ENCODE measurements around the gene PKD2L1. TPM values are rescaled to one million over a fixed set of nuclear protein-coding genes. Genes with fewer than 3 reads are reported as not detected.
"Not testable (repeated sequence)": the region's sequence is repeated elsewhere in the genome, so short reads cannot be mapped to it uniquely, and the experiment has no call there.

PKD2L1 gene
- 0.62 TPM for total RNA-seq

DNA sequence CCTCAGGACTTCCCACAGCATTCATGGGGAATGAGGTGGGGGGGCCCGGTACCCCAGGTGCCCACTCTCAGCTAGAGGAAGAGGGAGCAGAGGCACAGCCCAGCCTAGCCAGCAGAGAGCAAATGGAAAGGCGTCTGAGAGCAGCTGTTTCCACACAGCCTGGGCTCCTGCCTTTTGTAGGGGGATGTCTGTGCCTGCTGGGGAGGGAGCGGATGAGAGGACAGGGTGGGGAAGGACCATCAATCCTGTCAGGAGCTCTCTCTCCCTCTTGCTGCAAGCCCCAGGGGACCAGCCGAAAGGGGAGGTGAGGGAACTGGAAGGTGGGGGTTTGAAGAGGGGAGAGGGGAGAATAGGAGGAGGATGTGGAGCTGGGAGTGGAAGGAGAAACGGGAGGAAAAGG, at the start of gene PKD2L1:
TSS of gene PKD2L1 (minus strand) at position 150 of the 400 bp plus-strand sequence. CDS start at position 25, 125 bp downstream.
- no peak for DNase-seq

DNA sequence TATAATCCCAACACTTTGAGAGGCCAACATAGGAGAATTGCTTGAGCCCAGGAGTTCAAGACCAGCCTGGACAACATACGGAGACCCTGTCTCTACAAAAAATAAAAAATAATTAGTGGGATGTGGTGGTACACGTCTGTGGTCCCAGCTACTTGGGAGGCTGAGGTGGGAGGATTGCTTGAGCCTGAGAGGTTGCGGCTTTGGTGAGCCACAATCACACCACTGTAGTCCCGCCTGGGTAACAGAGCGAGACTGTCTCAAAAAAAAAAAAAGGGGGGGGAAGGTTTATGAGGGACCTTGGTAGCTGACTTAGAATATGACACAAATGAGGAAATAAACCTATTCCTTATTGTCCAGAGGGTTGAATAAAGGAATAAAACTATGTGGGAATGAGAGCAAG, 47.8 kb upstream of the PKD2L1 start:
- no peak for DNase-seq

DNA sequence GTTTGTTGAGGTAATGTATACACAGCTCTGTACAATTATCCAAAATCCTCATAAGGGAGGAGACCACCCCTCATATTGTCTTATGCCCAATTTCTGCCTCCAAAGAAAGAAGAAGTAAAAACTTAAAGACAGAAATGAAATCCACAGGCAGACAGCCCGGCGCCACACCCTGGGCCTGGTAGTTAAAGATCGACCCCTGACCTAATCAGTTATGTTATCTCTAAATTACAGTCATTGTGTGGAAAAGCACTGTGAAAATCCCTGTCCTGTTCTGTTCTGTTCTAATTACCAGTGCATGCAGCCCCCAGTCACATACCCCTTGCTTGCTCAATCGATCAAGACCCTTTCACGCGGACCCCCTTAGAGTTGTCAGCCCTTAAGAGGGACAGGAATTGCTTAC, 46.6 kb upstream of the PKD2L1 start:
- not testable (repeated sequence) for DNase-seq

DNA sequence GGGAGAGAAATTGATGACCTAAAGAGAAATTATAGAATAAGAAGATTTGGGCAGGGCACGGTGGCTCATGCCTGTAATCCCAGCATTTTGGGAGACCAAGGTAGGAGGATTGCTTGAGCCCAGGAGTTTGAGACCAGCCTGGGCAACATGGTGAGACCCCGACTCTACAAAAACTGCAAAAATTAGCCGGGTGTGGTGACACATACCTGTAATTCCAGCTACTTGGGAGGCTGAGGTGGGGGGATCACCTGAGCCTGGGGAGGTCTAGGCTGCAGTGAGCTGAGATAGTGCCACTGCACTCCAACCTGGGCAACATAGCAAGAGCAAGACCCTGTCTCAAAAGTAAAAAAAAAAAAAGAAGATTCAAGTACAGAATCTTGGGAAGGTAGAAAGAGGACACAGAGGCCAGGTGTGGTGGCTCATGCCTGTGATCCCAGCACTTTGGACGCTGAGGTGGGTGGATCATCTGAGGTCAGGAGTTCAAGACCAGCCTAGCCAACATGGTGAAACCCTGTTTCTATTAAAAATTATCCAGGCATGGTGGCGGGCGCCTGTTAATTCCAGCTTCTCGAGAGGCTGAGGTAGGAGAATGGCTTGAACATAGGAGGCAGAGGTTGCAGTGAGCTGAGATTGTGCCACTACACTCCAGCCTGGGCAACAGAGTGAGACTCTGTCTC, 44.8 kb upstream of the PKD2L1 start:
- DNase-seq: not testable (repeated sequence)

DNA sequence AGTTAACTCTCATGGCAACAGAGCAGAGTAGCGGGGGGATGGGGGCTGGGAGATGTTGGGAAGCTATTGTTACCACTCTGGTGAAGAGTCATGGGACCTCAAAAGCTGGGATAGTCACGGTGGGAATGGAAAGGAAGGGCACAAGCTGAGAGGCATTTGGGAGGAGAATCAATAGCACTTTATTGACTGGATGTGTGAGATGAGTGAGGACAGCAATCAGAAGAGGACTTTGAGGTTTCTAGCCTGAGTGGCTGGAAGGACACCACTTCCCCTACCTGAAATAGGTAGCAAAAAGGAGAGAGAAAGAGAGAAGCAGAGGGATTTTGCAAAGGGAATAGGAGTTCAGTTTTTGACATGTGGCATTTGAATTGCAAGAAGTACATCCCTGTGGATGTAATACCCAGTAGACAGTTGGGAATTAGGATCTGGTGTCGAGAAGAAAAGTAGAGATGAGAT, 44.2 kb upstream of the PKD2L1 start:
- DNase-seq: no peak

DNA sequence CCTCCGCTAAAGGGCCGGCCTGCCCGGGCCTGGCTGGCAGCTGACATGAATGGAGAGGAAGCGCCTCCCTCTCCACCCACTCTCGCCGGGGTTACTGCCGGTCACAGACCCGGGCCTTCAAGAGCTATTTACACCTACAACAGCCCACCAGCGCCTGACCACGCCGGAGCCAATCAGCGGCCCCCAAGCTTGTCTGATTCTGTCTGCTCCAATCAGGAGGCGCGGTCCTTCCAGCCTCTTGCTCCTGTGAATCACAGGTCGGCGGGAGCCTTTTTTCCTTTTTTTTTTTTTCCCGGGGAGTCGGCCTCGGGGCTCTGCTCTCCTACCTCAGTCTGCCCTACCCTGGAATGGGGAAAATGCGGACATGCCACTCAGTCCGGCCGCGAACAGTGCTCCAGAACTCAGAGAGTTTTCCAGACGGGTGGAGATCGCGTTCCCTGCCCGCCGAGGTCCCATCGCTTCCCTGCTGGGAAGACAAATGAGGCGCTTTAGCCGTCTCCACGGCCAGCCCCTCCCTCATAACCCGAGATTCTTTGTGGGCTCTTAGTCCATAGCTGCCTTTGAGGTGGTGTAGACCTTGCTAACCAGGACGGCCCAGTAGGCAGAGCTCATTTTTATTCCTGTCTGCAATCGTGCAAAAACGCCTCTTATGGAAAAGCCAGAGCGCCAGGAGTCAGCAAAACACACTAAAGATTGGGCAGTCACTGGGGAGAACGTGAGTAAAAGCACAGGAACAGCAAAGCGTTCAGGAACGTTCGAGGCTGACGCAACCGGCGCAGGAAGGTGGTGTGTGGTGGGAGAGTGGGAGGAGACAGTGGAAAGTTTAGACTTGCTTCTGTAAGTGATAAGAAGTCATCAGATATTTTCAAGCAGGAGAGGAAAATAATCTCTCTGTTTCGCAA, 43.5 kb upstream of the PKD2L1 start:
- DNase-seq: peak; percentile 95

DNA sequence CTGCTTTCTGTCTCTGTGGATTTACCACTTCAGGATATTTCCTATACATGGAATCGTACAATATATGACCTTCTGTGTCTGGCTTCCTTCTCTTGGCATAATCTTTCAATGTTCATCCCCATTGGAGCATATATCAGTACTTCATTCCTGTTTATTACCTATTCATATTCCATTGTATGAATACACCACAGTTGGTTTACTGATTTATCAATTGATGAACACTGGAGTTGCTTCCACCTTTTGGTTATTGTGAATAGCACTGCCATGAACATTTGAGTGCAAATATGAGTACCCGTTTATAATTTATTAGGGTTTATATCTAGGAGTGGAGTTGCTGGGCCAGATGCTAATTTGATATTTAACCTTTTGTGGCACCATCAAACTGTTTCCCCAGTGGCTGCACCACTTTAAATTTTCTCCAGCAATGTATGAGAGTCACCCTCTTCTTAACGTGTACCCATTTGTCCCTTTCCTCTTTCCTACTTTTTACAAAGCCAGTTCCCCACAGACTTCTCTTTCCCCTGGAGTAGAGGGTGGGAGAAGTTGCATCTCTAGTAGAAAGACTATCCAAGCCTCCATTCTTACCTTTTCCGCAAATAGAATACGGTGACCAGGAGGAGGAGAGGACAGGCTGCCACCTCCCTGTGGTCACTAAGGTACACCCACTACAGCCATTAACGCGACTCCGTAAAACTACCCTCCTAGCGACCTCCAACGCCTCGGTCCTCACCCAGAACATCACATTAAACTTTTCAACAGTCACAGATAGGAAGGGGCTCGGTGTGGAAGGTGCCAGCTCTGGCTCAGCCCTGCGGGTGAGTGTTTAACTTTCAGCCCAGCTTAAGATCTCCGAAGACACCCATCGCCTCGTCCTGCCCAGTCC, 42.6 kb upstream of the PKD2L1 start:
- DNase-seq: no peak

DNA sequence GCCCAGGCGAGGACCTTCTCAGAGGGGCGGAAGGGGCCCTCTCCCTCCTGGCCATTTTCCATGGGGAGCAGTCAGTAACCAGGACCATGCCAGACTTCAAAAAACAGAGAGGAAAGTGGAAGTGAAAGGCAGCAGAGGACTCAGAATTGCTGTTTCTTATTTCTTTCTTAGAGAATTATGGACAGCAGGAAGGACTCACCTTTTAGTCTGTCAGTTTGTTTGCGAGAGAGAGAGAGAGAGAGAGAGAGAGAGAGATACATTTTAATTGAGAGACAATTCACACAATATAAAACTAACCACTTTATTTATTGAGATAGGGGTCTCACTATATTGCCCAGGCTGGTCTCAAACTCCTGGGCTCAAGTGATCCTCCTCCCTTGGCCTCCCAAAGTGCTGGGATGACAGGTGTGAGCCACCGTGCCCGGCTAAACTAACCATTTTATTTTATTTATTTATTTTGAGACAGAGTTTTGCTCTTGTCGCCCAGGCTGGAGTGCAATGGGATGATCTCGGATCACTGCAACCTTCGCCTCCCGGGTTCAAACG, 41.5 kb upstream of the PKD2L1 start:
- DNase-seq: no peak

DNA sequence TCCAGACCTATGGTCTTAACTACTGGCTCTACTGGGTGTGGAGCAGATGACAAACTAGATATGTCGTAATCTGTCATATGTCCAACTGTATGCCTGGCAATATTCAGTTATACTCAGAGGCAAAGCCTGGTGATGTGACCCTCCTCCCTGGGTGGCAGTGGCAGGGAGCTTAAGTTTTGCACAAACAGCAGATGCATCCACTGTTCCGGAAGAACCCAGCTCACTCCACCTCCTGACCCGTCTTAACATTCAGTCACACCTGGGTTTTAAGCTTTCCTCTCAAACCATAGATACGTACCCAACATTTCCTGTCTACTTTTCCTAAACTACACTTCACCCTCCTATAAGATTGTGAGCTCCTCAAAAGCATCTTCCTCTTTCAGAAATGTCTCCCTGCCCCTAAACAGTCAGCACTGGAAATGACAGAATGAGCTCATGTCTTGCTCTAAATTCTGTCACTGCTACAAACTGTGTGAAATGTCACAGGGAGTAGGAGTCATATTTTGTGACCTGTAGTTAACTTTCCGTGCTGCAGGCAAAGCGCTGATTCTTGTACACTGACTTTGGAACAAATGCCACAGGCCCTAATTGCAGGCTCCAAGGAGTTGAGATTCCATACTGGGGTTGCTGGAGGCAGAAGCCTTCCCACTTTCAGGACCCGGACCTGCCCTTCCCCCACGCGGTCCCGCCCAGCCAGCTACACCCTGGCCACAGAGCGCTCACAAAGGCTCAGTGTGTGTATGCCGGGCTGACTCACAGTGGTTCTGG, 40.9 kb upstream of the PKD2L1 start:
- DNase-seq: peak; percentile 69

DNA sequence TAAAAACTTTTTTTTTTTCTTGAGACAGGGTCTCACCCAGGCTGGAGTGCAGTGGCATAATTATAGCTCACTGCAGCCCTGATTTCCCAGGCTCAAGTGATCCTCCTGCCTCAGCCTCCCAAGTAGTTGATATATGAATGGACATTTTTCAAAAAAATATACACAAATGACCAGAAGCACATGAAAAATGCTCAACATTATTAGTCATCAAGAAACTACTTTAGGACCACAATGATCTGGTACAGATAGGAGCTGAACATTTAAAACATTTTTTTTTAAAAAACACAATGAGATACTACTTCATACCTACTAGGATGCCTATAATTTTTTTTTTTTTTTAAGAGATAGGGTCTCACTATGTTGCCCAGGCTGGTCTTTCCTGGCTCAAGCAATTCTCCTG, 38.7 kb upstream of the PKD2L1 start:
- DNase-seq: no peak

DNA sequence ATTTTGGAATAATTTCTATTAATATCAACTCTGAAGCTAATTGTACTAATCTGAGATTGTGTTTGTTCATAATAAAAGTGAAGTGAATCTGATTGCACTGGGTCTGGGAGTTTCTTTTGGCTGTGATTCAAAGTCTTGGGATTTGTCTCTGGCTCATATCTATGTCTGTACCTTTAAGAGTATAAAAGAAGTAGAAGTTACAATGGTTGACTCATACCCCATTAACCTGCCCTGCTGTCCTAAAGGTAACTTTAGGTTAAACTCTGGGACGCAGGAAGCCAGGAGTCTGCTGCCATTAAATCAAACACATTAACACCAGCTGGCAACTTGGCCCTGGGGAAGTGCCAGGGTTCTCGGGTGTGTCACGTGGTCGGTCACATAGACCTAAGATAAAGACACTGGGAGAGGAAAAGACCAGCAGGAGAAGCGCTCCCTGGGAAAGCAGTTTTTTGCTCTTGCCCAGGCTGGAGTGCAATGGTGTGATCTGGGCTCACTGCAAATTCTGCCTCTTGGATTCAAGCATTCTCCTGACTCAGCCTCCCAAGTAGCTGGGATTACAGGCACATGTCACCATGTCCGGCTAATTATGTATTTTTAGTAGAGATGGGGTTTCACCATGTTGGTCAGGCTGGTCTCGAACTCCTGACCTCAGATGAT, 34.8 kb upstream of the PKD2L1 start:
- no peak for DNase-seq

DNA sequence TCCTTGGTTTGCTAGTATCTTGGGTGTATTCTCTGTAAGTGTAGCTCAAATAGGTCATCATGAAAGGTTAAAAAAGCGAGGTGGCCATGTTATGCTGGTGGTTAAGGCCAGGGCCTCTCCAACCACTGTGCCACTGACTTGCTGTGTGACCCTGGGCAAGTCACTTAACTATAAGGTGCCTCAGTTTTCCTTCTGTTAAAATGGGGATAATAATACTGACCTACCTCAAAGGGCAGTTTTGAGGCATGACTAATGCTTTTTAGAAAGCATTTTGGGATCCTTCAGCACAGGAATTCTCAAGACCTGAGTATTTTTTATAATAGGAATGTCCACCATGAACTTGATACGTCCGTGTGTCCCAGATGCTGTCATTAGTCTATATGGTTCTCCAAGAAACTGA, 34.1 kb upstream of the PKD2L1 start:
- DNase-seq: no peak

DNA sequence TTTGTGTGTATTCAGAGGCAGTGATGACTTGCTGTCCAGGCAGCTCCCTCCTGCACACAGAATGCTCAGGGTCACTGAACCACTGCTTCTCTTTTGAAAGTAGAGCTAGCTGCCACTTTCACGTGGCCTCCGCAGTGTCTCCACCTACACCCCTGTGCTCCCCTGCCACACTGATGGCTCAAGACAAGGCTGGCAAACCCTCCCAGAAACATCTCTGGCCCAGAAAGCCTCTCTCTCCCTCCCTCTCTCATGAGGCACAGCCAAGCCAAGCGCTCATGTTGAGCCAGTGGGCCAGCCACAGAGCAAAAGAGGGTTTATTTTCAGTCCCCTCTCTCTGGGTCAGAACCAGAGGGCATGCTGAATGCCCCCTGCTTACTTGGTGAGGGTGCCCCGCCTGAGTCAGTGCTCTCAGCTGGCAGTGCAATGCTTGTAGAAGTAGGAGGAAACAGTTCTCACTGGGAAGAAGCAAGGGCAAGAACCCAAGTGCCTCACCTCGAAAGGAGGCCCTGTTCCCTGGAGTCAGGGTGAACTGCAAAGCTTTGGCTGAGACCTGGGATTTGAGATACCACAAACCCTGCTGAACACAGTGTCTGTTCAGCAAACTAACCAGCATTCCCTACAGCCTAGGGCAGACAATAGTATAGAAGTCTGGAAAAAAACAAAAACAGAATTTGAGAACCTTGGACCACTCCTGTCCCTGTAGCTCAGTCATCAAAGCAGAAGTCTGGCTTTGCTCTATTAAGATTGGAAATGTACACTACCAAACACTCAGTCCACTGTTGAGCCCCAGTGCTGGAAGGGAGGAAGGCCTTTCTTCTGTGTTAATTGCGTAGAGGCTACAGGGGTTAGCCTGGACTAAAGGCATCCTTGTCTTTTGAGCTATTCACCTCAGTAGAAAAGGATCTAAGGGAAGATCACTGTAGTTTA, 32.8 kb upstream of the PKD2L1 start:
- DNase-seq: no peak

DNA sequence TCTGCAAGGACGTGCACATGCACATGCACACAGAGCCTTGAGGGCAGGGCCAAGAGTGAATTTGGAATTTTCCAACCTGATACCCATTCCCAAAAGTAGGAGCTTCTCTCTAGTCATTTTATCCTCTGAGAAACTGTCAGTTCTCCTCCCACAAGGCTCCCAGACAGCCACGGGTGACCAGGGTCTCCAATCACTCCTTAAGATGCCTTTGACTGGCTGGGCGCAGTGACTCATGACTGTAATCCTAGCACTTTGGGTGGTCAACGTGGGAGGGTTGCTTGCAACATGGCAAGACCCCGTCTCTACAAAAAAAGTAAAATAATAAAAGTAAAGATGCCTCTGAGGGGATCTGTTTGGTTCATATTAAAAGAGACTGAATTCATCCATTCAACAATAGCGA, 30.2 kb upstream of the PKD2L1 start:
- DNase-seq: no peak

DNA sequence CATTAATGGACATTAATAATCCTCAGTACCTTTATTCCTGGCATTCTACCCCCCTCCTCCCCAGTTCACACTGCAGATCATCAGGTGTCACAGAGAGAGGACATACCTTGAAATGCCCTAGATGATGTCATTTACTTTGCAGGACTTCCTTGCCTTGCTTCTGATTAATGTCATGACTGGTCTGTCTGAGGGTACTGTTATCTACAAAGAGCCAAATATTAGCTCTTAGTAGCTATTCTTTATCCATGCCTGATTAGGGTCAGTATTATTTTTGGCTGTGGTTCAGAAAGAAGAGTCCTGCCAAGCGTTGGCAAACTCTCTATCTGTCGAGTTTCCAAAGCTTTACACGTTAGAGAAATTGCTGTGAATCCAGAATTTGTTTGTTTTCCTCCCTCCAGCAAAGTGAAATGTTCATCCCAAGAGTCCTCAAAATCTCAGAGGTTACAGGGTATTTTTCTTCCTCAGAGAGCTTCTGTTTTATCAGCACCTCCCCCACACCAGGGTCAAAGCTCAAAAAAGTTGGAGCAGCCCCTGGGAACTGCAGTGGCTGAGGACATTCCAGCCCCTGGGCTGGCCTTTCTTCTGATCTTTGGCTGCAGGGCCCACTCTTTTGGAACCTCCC, 29.6 kb upstream of the PKD2L1 start:
- no peak for DNase-seq

DNA sequence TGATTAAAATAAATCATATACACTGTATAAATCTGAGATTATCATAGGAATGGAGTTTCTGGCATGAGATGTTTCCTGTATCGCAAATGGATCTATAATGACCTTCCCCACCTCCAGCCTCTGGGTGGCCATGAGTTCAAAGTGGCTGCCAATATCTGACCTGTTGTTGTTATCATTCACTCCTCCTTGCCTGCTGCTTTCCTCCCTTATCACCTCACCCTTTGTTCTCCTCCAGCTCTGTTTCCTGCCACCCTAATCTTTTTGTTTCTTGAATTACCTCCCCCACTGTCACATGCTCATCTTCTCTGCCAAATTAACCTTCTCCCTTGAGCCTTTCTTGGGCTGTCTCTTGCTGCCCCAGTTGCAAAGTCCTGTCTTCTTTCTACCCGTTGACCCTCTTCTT, 29.0 kb upstream of the PKD2L1 start:
- DNase-seq: no peak

DNA sequence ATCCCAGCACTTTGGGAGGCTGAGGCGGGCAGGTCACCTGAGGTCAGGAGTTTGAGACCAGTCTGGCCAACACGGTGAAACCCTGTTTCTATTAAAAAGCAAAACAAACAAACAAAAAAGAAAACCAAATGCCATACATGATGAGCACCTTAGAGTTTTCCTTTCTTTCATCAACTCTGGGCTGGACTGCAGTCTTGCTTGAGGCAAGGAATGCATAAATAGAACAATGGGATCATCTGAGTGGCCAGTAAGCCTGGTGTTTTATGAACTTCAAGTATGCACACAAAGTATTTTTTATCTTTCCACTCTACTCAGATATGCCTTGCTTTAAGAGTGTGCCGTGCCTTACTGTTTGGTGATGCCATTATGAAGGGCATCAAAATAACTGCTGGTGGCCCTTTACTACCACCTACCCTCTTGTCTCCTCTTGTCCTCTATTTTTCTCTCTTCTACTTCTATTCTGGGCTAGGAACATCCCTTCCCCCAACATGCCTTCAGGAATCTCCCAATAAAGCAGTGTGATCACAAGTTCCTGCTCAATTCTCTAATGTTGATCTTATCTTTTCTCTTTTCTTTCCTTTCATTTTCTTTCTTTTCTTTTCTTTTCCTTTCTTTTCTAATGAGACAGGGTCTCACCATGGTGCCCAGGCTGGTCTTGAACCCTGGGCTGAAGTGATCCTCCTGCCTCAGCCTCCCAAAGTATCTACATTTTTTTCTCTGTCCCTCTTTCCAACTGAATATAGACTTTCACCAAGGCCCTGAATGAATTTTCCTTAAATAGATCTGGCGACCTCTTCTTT, 27.2 kb upstream of the PKD2L1 start:
- no peak for DNase-seq

Measured in occipital lobe (tissue), 2 donors.